ENCODE measurements around the gene RNF180.

Gene RNF180, protein sequence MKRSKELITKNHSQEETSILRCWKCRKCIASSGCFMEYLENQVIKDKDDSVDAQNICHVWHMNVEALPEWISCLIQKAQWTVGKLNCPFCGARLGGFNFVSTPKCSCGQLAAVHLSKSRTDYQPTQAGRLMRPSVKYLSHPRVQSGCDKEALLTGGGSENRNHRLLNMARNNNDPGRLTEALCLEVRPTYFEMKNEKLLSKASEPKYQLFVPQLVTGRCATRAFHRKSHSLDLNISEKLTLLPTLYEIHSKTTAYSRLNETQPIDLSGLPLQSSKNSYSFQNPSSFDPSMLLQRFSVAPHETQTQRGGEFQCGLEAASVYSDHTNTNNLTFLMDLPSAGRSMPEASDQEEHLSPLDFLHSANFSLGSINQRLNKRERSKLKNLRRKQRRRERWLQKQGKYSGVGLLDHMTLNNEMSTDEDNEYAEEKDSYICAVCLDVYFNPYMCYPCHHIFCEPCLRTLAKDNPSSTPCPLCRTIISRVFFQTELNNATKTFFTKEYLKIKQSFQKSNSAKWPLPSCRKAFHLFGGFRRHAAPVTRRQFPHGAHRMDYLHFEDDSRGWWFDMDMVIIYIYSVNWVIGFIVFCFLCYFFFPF

DNA sequence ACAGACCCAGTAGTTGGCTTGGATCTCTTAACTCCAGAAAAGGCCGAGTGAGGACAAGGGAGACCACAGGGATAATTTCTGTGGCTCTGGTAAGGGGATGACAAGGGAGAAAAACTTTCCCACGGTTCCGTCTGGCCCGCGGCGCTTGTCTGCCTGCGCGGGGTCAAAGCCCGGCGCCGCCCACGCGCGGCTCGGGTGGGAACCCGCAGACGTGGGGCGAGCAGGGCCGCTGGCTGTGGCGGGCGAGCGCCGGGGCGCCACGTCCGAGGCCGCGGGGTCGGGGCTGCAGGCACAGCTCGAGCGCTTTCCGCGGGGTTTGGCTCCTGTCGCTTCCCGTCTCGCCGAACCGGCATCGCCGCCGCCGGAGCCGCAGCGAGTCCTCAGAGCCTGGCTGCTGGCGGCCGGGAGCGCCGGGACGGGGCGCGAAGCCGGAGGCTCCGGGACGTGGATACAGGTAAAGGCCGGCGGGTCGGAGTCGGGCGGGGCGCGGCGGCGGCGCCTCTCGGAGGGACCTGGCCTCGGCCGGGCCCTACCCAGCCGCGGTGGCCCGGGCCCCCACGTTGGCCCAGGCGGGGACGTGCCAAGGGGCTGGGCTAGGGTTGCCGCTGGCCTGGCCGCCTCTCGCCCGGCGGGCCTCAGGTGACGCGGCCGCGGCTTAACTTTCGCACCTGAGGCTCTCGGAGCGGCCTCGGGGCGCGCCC is at the start of gene RNF180:
TSS of gene RNF180 (plus strand) at position 344 of the 701 bp plus-strand sequence. CDS start 34,965 bp downstream, outside the sequence.
- no peak for FAIRE-seq

DNA sequence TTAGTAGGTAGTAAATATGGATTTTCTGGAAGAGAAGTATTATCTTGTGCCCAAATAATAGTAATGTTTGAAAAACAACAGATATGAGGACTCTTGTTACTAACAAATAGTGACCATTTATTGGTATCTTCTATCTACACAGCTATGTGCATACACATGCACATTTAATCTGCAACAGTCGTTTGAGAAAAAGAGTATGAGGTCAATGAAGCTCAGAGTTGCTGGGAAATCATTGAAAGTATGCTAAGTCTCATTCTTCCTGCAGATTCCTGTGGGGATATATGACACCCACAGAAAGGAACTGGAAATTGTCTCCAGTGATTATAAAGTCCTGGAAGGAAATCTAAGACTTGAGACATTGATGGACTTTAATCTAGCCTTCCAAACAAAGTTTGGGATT is 40.1 kb upstream of the RNF180 start:
- FAIRE-seq: no peak

DNA sequence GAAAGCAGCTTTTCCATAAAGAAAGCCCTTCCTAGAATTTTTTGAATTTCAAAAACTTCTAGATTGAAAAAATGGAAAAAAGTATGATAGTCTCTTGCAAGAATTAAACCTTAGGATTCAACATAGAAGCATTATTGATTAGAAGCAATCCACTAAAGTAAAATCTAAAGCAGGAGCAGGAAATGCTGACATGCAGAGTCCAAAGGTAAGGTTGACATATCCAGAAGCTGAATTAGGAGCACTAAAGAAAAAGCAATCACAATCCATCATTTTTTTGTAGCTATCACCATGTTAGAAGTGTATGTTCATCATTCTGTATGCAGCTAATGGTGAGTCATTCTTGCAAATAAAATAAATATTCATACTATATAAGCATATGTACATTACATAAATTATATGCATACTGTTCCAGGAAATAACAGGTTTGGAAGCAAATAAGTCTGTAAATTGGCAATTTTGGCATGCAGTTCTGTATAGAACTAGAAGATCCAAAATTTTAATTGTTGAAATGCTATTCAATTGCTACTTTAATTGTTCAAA is 39.4 kb upstream of the RNF180 start:
- no peak for FAIRE-seq

DNA sequence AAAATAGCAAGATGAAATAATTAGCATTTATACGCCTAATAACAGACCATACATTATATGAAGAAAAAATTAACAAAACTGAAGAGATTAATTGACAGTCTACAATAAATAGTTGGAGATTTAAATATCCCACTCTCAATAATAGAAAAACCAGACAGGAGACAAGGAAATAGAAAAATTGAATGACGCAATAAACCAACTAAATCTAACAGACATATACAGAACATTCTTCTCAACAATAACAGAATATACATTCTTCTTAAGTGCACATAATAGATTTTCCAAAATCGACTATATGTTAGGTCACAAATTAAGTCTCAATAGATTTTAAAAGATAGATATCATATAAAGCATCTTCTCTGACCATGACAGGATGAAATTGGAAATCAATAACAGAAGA is 25.6 kb upstream of the RNF180 start:
- FAIRE-seq: no peak

DNA sequence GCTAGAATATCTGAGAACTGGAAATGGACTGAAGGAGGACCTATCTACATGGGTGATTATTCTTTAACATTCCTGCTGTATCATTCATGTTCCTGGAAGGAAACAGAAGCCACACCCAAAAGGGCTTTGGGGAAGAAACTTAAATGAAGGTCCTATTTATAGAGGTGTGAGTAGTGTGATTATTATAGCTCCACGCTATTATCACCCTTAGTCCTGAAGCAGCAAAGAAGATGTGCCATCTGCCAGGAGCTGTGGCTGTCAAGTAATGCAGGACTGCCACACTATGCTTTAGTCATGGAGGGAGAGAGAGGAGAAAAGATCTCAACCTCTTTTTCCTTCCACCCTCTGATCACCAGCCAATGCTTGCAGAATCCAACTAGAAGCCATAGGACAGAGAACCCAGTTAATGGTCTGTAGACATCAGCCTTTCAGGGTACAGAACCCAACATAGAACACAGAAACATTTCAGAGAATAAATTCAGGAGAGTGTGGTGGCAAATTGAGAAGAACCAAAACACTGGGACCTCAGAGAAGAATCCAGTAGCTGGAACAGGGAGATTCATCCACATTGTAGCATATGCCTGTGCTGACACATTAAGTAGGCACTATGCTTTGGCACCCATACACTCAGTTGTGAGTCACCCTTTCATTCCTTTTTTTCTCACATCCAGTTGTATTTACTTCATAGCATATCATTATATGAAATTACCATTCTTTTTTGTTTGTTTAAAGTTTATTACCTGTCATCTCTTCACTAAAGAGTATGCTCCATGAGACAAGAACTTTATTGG is 21.0 kb upstream of the RNF180 start:
- FAIRE-seq: no peak

DNA sequence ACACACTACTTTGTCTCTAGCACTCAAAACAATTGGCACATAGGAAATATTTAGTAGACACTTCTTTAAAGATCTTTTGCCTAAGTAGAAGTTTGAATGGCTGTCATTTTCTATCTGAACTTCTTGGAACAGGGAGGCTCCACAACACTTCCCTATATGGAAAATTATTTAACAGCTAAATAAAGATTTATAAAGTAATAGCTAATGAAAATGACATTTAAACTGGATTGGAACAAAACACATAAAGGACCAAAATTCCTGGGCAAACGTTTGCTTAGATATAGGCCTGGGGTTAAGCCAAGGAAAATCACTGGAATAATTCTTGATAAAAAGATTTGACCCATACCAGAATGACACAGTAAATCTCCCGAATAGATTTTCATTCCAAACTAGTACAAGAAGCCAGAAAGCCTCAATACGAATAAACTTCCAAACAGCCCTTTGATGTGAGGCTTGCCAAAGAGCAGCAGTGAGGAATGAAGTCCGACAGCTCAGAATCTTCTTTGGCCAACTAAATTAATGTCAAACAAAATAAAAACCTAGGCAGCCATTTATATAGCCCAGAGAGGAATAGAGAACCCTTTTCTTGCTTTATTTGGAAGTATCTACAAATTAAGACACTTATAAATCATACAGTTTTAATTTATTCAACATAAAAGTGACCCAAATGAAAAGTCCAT is 20.3 kb upstream of the RNF180 start:
- no peak for FAIRE-seq

DNA sequence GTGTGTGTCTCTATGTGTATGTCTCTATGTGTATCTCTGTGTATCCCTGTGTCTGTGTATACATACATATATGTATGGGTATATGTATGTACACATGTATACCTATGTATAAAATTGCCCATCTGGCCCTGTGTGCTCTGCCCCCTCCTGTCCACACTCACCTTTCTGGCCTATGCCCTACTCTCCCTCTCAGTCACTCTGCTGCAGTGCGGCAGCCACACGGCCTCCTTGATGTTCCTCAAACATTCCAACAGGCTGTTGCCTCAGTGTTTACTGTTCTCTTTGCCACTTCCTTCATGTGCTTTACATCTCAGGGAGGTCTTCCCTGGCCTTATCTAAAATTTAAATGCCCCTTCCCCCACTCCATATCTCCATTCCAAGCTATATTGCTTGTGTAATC is 18.3 kb upstream of the RNF180 start:
- no peak for FAIRE-seq

DNA sequence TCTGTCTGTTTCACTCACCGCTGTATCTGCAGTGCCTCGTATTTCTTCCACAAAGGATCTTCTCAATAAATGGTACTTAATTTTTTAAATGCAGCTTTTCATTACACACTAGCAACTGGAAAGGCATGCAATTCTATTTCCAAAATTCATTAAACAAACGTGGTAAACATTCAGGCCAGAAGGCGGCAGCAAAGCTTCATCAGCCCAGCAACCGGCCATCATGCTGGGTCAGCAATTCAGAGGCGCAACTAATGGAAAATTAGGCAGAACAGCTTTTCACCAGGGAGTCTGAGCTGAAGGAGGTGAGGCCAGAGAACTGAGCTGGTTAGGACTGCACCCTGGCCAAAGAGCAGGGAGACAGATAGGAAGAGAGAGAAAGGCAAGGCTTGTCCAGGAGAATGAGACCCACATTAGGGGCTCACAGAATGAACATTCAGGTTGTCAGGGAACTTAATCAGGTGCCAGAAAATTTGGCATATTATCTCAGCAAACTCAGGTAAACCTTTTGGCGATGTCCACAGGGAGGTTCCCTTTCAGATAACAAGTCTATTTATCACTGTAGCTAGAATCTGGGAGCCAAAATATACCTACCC is 17.7 kb upstream of the RNF180 start:
- peak; percentile 53 for FAIRE-seq

DNA sequence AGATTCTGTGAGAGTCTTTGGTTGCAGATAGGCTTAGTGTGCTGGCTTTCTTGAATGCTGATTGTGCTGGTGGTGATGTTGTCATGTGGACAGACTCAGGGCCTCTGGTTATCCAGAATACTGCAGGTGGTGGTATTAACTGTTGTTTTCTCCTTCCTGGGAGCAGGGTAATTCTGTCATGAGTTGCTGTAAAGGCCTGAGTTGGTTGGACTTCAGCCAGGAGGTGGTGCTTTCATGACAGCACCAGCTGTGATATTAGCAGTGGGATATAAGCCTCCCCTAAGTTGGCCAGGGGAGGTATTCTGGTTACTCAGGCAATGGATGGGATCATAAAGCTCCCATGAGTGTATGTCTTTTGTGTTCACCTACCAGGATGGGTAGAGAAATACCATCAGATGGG is 16.4 kb upstream of the RNF180 start:
- no peak for FAIRE-seq

DNA sequence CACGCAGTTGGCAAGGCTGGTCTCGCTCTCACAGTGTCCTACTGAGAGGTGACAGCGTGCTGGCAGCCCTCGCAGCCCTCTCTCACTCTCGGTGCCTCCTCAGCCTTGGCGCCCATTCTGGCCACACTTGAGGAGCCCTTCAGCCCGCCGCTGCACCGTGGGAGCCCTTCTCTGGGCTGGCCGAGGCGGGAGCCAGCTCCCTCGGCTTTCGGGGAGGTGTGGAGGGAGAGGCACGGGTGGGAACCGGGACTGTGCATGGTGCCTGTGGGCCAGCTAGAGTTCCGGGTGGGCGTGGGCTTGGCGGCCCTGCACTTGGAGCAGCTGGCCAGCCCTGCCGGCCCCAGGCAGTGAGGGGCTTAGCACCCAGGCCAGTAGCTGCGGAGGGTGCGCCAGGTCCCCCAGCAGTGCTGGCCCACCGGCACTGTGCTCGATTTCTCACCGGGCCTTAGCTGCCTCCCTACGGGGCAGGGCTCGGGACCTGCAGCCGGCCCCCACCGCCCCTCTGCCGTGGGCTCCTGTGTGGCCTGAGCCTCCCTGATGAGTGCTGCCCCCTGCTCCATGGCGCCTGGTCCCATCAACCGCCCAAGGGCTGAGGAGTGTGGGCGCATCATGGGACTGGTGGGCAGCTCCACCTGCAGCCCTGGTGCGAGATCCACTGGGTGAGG is 15.7 kb upstream of the RNF180 start:
- no peak for FAIRE-seq

DNA sequence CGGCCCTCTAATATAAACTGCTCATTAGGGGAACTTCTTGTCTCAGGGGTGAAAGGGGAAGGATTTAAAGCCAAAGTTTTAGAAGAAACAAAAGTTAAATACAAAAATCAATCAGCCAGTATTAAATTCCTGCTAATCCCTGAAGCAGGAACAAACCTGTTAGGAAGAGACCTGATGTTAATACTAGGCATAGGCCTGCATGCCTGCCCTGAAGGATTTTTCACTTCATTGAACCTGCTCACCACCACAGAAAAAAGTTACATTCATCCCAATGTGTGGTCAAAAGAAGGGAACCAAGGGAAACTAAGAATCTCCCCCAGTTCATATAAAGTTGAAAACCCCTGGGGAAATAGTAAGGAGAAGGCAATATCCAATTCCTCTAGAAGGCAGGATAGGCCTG is 9.4 kb upstream of the RNF180 start:
- FAIRE-seq: no peak

DNA sequence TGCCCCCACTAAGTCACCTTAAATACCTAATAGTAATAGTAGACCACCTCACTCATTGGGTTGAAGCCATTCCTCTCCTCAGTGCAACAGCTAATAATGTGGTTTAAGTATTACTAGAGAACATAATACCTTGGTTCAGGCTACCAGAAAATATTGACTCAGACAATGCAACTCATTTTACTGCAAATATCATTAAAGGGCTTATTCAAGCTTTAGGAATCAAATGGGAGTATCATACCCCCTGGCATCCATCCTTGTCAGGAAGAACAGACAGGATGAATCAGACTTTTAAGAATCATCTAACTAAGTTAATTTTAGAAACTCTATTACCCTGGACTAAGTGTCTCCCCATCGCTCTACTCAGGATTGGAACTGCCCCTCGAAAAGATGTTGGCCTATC is 6.8 kb upstream of the RNF180 start:
- no peak for FAIRE-seq

DNA sequence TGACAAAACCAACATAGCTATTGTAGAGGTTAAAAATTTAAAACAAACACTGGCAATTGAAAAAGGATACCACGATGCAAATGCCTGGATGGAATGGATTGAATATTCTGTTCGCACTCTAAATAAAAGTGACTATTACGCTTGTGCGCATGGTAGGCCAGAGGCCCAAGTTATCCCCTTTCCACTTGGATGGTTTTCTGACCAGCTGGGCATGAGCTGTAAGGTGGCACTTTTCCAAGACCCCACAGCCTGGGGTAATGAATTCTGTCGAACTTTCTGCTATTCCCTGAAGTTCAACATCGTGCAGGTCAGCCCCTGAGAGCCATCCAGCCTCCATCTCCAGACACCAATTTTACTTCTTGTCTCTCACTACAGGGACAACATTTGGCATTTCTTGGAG is 5.4 kb upstream of the RNF180 start:
- FAIRE-seq: no peak

DNA sequence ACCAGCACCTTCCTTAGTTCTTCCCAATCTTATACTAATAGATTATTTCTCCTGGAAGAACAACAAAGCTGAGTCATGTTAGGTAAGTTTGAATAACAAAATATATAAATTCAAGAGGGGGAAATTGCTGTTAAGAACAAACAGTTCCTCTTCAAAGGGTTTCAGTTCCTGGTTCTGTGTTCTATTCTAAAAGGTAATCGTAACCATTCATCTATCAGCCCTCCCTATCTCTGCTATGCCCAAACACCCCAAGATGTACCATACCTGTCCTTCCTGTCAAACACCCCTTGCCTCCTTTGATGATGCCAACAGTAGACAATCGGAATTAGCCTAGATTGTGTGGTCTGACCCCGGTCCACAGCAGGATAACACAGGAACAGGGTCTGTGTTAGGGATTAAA is 4.2 kb upstream of the RNF180 start:
- FAIRE-seq: no peak

DNA sequence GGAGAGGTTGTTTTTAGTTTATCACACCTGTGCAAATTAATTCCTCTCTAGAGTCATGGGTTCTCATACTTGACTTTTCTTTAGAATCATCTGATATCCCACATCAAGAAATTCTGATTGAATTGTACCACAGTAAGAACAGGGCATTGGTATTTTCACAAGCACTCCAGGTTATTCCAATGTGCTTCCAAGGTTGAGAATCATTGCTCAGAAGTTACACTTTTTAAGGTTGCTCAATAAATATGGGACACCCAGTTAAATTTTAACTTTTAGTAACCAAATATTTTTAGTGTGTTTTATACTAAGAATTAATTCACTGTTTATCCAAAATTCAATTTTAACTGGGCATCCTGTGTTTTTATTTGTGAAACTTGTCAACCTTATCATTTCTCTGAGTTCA is 2.5 kb upstream of the RNF180 start:
- FAIRE-seq: no peak

DNA sequence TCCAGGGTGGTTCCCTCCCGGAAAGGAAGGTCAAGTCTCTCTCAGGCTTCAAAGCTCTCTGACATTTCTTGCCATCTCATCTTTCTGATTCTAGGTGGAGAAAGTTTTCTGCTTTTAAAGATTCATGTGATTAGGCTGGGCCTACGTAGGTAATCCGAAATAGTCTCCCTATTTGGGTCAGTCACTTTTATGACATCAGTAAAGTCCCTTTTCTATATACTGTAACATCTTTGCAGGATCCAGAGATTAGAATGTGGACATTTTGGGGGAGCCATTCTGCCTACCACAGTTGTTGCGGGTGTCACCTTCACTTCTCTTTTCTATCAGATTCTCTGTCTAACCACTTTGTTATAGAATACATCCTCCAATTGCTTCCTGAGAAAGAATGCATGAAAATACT is 1.9 kb upstream of the RNF180 start:
- FAIRE-seq: no peak

DNA sequence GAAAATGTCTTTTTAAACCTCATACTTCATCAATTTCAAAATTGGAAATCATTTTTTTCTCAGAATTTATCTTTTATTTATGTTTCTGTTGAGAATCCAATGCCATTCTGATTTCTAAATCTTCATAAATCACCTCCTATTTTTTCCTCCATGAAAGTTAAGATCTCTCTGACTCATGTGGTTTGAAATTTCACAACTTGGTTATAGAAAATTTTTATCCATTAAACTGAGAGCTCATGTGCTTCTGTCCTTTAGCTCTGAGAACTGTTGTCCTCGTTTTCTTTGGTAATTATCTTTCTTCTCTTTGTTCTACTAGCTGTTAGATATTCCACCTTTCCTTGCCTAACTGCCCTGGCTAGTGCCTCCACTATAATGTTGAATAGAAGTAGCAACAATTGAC is 1.5 kb upstream of the RNF180 start:
- FAIRE-seq: no peak

DNA sequence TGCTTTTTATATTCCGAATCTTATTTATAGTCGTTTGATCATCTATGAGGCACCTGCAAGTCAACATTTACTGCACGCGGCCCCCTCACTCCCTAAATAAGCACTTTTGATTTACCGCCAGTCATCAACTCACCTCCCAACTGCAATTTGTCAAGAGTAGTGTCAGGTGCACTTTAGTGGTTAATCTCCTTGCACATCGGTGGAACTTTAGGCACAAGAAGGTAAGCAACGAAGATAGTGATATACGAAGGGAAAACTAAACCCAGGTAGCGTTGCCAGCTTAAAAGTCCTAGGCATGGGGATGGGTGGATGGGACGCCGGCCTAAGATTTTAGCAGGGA is 513 bp upstream of the RNF180 start:
- FAIRE-seq: no peak

DNA sequence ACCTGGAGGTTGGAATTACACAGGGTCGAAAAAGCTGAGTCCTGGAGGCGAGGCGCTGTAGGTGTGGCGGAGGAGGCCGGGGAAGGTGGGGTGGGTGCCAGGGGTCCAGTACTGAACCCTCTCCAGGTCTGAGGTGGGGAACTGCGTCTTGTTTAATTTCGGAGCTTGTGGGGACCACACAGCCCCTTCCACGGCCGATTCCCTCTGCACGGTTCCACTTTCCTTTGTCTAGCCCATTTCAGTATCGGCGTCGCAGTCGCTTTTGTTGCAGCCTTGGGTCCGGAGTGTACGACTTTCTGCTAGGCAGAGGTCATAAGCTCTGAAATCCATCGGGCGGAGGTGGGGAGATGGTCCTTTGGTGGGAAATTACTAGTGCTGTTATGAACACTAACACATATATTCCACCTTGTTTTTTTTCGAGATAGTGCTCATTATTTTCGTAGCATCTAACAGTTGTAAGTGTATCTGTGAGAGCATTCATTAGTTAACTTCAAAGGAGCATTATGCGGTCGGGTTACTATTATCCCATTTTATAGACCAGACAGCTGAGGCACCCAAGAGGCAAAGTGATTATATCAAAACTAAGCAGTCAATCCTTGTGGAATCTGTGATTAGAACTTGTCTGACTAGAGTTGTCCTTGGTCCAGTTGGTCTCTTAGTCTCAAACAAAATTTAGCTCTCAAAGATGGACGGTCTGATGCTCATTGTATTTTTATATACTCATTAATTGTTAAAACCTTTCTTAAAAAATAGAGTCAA is 737 bp downstream of the RNF180 start:
- FAIRE-seq: no peak

DNA sequence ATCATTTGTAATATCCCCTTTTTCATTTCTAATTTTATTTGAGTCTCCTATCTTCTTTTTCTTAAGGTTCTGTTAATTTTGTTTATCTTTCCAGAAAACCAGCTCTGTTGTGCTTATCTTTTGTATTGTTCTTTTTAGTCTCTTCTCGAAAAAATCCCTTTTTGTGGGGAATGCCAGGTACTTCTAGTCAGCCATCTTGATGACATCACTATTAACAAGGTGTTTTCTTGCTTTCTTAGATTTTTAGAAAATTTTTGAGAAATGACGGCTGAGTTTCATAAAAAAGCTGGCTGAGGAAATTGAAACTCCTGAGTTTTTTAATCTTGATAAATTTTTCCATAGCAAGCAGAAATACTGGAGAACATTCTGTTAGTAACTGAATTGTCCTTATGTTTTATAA is 10.7 kb downstream of the RNF180 start:
- no peak for FAIRE-seq
